NT2/D1 (cell line): Measurements from ENCODE around the gene MARK3.

Experiments
- DNase-seq: peaks from one replicate; pipeline ENCODE4 v3.0.0-alpha.2; 2011; ENCODE audit warnings: low read depth, low spot score
- H3K27me3 ChIP-seq: 2 replicates; pipeline ENCODE4 v1.6.0; 2011; ENCODE audit warnings: mild to moderate bottlenecking; ENCODE audit not compliant: insufficient read length, insufficient read depth
- H3K36me3 ChIP-seq: 2 replicates; pipeline ENCODE4 v1.6.1; 2011; ENCODE audit warnings: mild to moderate bottlenecking, low read length, mixed read lengths; ENCODE audit not compliant: insufficient read depth, insufficient read length
- H3K4me1 ChIP-seq: 2 replicates; pipeline ENCODE4 v1.5.1; 2011; ENCODE audit not compliant: insufficient read depth, insufficient read length
- H3K4me3 ChIP-seq: 2 replicates; pipeline ENCODE4 v1.5.1; 2011; ENCODE audit warnings: low read depth; ENCODE audit not compliant: insufficient read length
- H3K9ac ChIP-seq: 2 replicates; pipeline ENCODE4 v1.6.0; 2011; ENCODE audit warnings: low read depth; ENCODE audit not compliant: insufficient read length
- H3K9me3 ChIP-seq: 2 replicates; pipeline ENCODE4 v1.5.1; 2011; ENCODE audit warnings: mild to moderate bottlenecking, low read length; ENCODE audit not compliant: insufficient read depth
- SUZ12 ChIP-seq: IDR thresholded peaks from 2 replicates; pipeline ENCODE4 v1.6.1; 2011; ENCODE audit not compliant: insufficient read length, insufficient read depth; ENCODE audit errors: extremely low read depth
- YY1 ChIP-seq: IDR thresholded peaks from 2 replicates; pipeline ENCODE4 v1.6.1; 2011; ENCODE audit not compliant: insufficient read length, insufficient read depth
- ZNF274 ChIP-seq: IDR thresholded peaks from 2 replicates; pipeline ENCODE4 v1.6.1; 2011; ENCODE audit warnings: mild to moderate bottlenecking, low read depth, low read length

Gene MARK3

GRCh38 chr14:103385152-103385928, at the start of gene MARK3:
TSS of gene MARK3 (plus strand) at chr14:103385415. CDS start at chr14:103386030, 615 bp downstream.
- Histone ChIP-seq H3K4me1 (peaks cover 4% of the 10 kb centered on the region), H3K27me3 (peaks cover 6% of the 10 kb centered on the region), H3K36me3 (peaks cover 2% of the 10 kb centered on the region), H3K9me3 (no peaks in the 10 kb centered on the region), H3K4me3 (peak within 1 kb of the TSS; percentile 94), H3K9ac (peak within 1 kb of the TSS; percentile 95)
- peak; percentile 92 for DNase-seq
- no peak for TF ChIP-seq ZNF274
- peak; percentile 75 for TF ChIP-seq YY1
- no peak for TF ChIP-seq SUZ12

GRCh38 chr14:103336191-103336590, 49.0 kb upstream of the MARK3 start:
- H3K9me3 ChIP-seq, result no peaks in the 10 kb centered on the region
- no peak overlapping the region for H3K4me3 ChIP-seq
- H3K4me1 ChIP-seq, result no peaks in the 10 kb centered on the region
- no peak for DNase-seq
- no peak overlapping the region for H3K9ac ChIP-seq
- TF ChIP-seq ZNF274 (no peak), SUZ12 (no peak), YY1 (no peak)
- peaks cover 64% of the 10 kb centered on the region for H3K36me3 ChIP-seq
- no peaks in the 10 kb centered on the region for H3K27me3 ChIP-seq

GRCh38 chr14:103337794-103338193, 47.4 kb upstream of the MARK3 start:
- Histone ChIP-seq H3K4me1 (no peaks in the 10 kb centered on the region), H3K9ac (no peak overlapping the region), H3K9me3 (no peaks in the 10 kb centered on the region), H3K4me3 (no peak overlapping the region), H3K36me3 (peaks cover 80% of the 10 kb centered on the region), H3K27me3 (no peaks in the 10 kb centered on the region)
- no peak for DNase-seq
- TF ChIP-seq ZNF274 (no peak), SUZ12 (no peak), YY1 (no peak)

GRCh38 chr14:103339561-103339960, 45.7 kb upstream of the MARK3 start:
- Histone ChIP-seq H3K4me3 (no peak overlapping the region), H3K36me3 (peaks cover 97% of the 10 kb centered on the region), H3K27me3 (no peaks in the 10 kb centered on the region), H3K4me1 (no peaks in the 10 kb centered on the region), H3K9me3 (no peaks in the 10 kb centered on the region), H3K9ac (no peak overlapping the region)
- no peak for TF ChIP-seq YY1
- DNase-seq, result no peak

GRCh38 chr14:103340480-103341212, 44.6 kb upstream of the MARK3 start:
- H3K27me3 ChIP-seq, result no peaks in the 10 kb centered on the region
- no peak for TF ChIP-seq YY1
- no peak for TF ChIP-seq SUZ12
- no peak for TF ChIP-seq ZNF274
- H3K9me3 ChIP-seq, result no peaks in the 10 kb centered on the region
- H3K36me3 ChIP-seq, result peaks cover 88% of the 10 kb centered on the region
- DNase-seq, result no peak
- no peaks in the 10 kb centered on the region for H3K4me1 ChIP-seq
- no peak overlapping the region for H3K9ac ChIP-seq
- no peak overlapping the region for H3K4me3 ChIP-seq

- peaks cover 80% of the 10 kb centered on the region for H3K36me3 ChIP-seq
- no peaks in the 10 kb centered on the region for H3K27me3 ChIP-seq
- H3K4me1 ChIP-seq, result no peaks in the 10 kb centered on the region
- TF ChIP-seq SUZ12 (no peak), YY1 (no peak), ZNF274 (no peak)
- H3K4me3 ChIP-seq, result no peak overlapping the region
- no peak overlapping the region for H3K9ac ChIP-seq
- H3K9me3 ChIP-seq, result no peaks in the 10 kb centered on the region
- no peak for DNase-seq
These were observed 43.7 kb upstream of the MARK3 start for GRCh38 chr14:103341250-103342129.
